WTC11 (cell line): ENCODE results near the gene CMTM2. TPM values are rescaled to one million over a fixed set of nuclear protein-coding genes. Genes with fewer than 3 reads are reported as not detected.

Experiments used
- ATAC-seq: fragments of 200-7000 bp; cut with Tn5 transposase; 2 replicates; pipeline ENCODE4 v1.10.0; 2021; ENCODE audit warnings: mild to moderate bottlenecking, moderate library complexity
- CTCF ChIA-PET: fragments of 300-600 bp; sonication (Branson Sonifier 250); formaldehyde crosslinking; loops from one replicate; lab custom pipeline; 2021; ENCODE audit warnings: antibody characterized with exemption; lab: Charles Lee
- POLR2A ChIA-PET: fragments of 350-600 bp; sonication (Branson Sonifier 250); formaldehyde crosslinking; loops from one replicate; lab custom pipeline; 2021; ENCODE audit warnings: antibody characterized with exemption; lab: Charles Lee
- DNase-seq: peaks from one replicate; pipeline ENCODE4 v3.0.0; 2021; ENCODE audit warnings: low spot score
- H3K27ac Mint-ChIP-seq: 2 replicates; pipeline ENCODE4 v1.8.0; 2021; ENCODE audit warnings: mixed read lengths
- H3K27me3 Mint-ChIP-seq: 2 replicates; pipeline ENCODE4 v1.8.0; 2021; ENCODE audit warnings: low read depth, mild to moderate bottlenecking, moderate library complexity, mixed read lengths
- H3K36me3 Mint-ChIP-seq: 2 replicates; pipeline ENCODE4 v1.8.0; 2021; ENCODE audit warnings: mixed read lengths
- H3K4me1 Mint-ChIP-seq: 2 replicates; pipeline ENCODE4 v1.8.0; 2022; ENCODE audit warnings: mixed read lengths
- H3K4me3 Mint-ChIP-seq: 2 replicates; pipeline ENCODE4 v1.8.0; 2021; ENCODE audit warnings: mild to moderate bottlenecking, moderate library complexity, mixed read lengths
- H3K9me3 Mint-ChIP-seq: 2 replicates; pipeline ENCODE4 v1.8.0; 2021; ENCODE audit warnings: mixed read lengths
- CREB1 ChIP-seq: sonication (generic); formaldehyde crosslinking; IDR thresholded peaks from 2 replicates; pipeline ENCODE4 v1.8.0; 2023; ENCODE audit warnings: mild to moderate bottlenecking, missing genetic modification reagents
- E2F4 ChIP-seq: sonication (generic); formaldehyde crosslinking; IDR thresholded peaks from 2 replicates; pipeline ENCODE4 v1.8.1; 2022; ENCODE audit warnings: low read depth, mild to moderate bottlenecking, moderate library complexity, missing genetic modification reagents, borderline replicate concordance
- GABPB1 ChIP-seq: sonication (generic); formaldehyde crosslinking; IDR thresholded peaks from 2 replicates; pipeline ENCODE4 v1.8.1; 2023; ENCODE audit warnings: mild to moderate bottlenecking, missing genetic modification reagents
- GRHL2 ChIP-seq: fragments of 250-450 bp; sonication (Bioruptor Pico); IDR thresholded peaks from 2 replicates; pipeline ENCODE4 v1.8.0; 2022; ENCODE audit warnings: mild to moderate bottlenecking, moderate library complexity; ENCODE audit not compliant: insufficient replicate concordance, severe bottlenecking
- HMGA2 ChIP-seq: fragments of 250-450 bp; sonication (Bioruptor Pico); IDR thresholded peaks from 2 replicates; pipeline ENCODE4 v1.4.0; 2021; ENCODE audit warnings: mild to moderate bottlenecking, moderate library complexity
- JUN ChIP-seq: sonication (generic); formaldehyde crosslinking; IDR thresholded peaks from 2 replicates; pipeline ENCODE4 v1.8.0; 2023; ENCODE audit warnings: mild to moderate bottlenecking, missing genetic modification reagents
- KAT7 ChIP-seq: sonication (generic); formaldehyde crosslinking; IDR thresholded peaks from 2 replicates; pipeline ENCODE4 v1.8.1; 2023; ENCODE audit warnings: missing genetic modification reagents, mild to moderate bottlenecking, borderline replicate concordance
- RORB ChIP-seq: fragments of 250-450 bp; sonication (Bioruptor Pico); IDR thresholded peaks from 2 replicates; pipeline ENCODE4 v1.9.0; 2021; ENCODE audit warnings: mild to moderate bottlenecking
- TCF7 ChIP-seq: sonication (generic); formaldehyde crosslinking; IDR thresholded peaks from 2 replicates; pipeline ENCODE4 v1.8.0; 2022; ENCODE audit warnings: mild to moderate bottlenecking, low read depth, missing genetic modification reagents, moderate library complexity
- TEAD1 ChIP-seq: sonication (generic); formaldehyde crosslinking; IDR thresholded peaks from 2 replicates; pipeline ENCODE4 v1.8.0; 2022; ENCODE audit warnings: mild to moderate bottlenecking, missing genetic modification reagents
- TEAD4 ChIP-seq: sonication (generic); formaldehyde crosslinking; IDR thresholded peaks from 2 replicates; pipeline ENCODE4 v1.8.0; 2022; ENCODE audit warnings: mild to moderate bottlenecking, missing genetic modification reagents
- ZBTB21 ChIP-seq: sonication (generic); formaldehyde crosslinking; IDR thresholded peaks from 2 replicates; pipeline ENCODE4 v1.8.1; 2023; ENCODE audit warnings: mild to moderate bottlenecking, missing genetic modification reagents, borderline replicate concordance
- ZNF281 ChIP-seq: sonication (generic); formaldehyde crosslinking; IDR thresholded peaks from 2 replicates; pipeline ENCODE4 v1.8.0; 2023; ENCODE audit warnings: mild to moderate bottlenecking, missing genetic modification reagents
- ZNF512 ChIP-seq: sonication (generic); formaldehyde crosslinking; IDR thresholded peaks from 2 replicates; pipeline ENCODE4 v1.8.1; 2022; ENCODE audit warnings: missing genetic modification reagents, borderline replicate concordance
- total RNA-seq: library from RNA; stranded (reverse); gene quantifications from 3 replicates; pipeline ENCODE4 v1.2.3, GENCODE V29; 2021
- TF ChIP-seq, protein P1 (sequence below): fragments of 250-450 bp; sonication (Bioruptor Pico); IDR thresholded peaks from 2 replicates; pipeline ENCODE4 v1.9.0; 2021; ENCODE audit warnings: mild to moderate bottlenecking
- TF ChIP-seq, protein P2 (sequence below): sonication (generic); formaldehyde crosslinking; IDR thresholded peaks from 2 replicates; pipeline ENCODE4 v1.8.1; 2023; ENCODE audit warnings: mild to moderate bottlenecking, missing genetic modification reagents
- TF ChIP-seq, protein P3 (sequence below): fragments of 200-600 bp; IDR thresholded peaks from 2 replicates; pipeline ENCODE4 v1.8.0; 2022; ENCODE audit warnings: antibody characterized with exemption

CMTM2 gene
- total RNA-seq, 1 experiment from 2014 or later = not detected

DNA sequence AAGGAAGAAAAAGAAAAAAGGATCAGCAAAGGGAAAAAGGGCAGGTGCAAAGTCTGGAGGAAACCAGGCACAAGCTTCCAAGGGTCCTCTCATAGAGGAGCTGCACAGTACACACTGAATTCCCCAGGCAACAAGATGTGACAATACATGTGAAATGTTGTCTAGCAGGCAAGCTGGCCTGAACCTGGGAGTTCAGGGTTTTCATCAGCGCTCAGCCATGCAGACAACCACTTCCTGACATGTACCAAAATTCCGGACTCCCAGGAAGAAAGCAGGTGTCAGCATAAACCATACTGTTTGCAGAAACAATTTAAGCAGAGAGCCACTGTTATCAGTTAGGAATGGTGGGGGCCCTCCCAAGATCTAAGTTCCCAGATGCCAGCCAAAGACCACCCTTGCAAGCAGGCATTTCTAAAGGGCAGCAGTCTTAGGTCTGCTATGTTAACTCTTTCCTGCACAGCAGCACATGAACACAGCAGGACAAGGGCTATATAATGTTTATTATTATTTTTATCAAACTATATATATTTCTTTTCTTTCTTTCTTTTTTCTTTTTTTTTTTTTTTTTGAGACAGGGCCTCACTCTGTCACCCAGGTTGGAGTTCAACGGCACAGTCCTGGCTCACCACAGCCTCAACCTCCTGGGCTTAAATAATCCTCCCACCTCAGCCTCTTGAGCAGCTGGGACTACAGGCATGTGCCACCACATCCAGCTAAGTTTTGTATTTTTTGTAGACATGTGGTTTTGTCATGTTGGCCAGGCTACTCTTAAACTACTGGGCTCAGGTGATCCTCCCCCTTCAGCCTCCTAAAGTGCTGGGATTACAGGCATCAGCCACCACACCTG is 39.4 kb upstream of the CMTM2 start:
- H3K27ac Mint-ChIP-seq = no peak overlapping the region
- CTCF ChIA-PET = no interaction called here
- ATAC-seq (no peak), DNase-seq (no peak)
- H3K4me1 Mint-ChIP-seq = peaks cover 17% of the 10 kb centered on the region
- no peaks in the 10 kb centered on the region for H3K27me3 Mint-ChIP-seq
- no peaks in the 10 kb centered on the region for H3K36me3 Mint-ChIP-seq
- no peak overlapping the region for H3K4me3 Mint-ChIP-seq
- TF ChIP-seq RORB (CRISPR knock-in tag) (no peak), KAT7 (CRISPR knock-in tag) (no peak), HMGA2 (no peak), TEAD1 (CRISPR knock-in tag) (no peak), TEAD4 (CRISPR knock-in tag) (no peak), E2F4 (no peak), ZNF512 (no peak), JUN (CRISPR knock-in tag) (no peak), GABPB1 (CRISPR knock-in tag) (no peak), ZBTB21 (no peak), CREB1 (no peak), ZNF281 (CRISPR knock-in tag) (no peak), TCF7 (CRISPR knock-in tag) (no peak), GRHL2 (no peak)
- TF ChIP-seq, protein P1, sequence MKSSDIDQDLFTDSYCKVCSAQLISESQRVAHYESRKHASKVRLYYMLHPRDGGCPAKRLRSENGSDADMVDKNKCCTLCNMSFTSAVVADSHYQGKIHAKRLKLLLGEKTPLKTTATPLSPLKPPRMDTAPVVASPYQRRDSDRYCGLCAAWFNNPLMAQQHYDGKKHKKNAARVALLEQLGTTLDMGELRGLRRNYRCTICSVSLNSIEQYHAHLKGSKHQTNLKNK (CRISPR knock-in tag) = no peak
- TF ChIP-seq, protein P2, sequence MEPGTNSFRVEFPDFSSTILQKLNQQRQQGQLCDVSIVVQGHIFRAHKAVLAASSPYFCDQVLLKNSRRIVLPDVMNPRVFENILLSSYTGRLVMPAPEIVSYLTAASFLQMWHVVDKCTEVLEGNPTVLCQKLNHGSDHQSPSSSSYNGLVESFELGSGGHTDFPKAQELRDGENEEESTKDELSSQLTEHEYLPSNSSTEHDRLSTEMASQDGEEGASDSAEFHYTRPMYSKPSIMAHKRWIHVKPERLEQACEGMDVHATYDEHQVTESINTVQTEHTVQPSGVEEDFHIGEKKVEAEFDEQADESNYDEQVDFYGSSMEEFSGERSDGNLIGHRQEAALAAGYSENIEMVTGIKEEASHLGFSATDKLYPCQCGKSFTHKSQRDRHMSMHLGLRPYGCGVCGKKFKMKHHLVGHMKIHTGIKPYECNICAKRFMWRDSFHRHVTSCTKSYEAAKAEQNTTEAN = no peak
- TF ChIP-seq, protein P3, sequence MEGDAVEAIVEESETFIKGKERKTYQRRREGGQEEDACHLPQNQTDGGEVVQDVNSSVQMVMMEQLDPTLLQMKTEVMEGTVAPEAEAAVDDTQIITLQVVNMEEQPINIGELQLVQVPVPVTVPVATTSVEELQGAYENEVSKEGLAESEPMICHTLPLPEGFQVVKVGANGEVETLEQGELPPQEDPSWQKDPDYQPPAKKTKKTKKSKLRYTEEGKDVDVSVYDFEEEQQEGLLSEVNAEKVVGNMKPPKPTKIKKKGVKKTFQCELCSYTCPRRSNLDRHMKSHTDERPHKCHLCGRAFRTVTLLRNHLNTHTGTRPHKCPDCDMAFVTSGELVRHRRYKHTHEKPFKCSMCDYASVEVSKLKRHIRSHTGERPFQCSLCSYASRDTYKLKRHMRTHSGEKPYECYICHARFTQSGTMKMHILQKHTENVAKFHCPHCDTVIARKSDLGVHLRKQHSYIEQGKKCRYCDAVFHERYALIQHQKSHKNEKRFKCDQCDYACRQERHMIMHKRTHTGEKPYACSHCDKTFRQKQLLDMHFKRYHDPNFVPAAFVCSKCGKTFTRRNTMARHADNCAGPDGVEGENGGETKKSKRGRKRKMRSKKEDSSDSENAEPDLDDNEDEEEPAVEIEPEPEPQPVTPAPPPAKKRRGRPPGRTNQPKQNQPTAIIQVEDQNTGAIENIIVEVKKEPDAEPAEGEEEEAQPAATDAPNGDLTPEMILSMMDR = no peak
- TF ChIP-seq, all 79 proteins: peak for 0
- no peaks in the 10 kb centered on the region for H3K9me3 Mint-ChIP-seq
- POLR2A ChIA-PET = no interaction called here
